Aorta (tissue), 5 donors: ENCODE data around the gene VAV3. TPM values are rescaled to one million over a fixed set of nuclear protein-coding genes. Genes with fewer than 3 reads are reported as not detected.

ENCODE experiments used
- ATAC-seq: fragments of 200-7000 bp; cut with Tn5 transposase; one replicate; pipeline ENCODE4 v1.9.1; 2022; ENCODE audit warnings: moderate library complexity; ENCODE audit not compliant: low FRiP score
- DNase-seq, 2 donors: peaks; one replicate each; pipeline ENCODE4 v3.0.0-alpha.2; 2020
- H3K27ac ChIP-seq, 2 donors: one replicate each; pipeline ENCODE4 v1.5.1; 2013; ENCODE audit warnings: low read length in 2 of 2, mild to moderate bottlenecking in 2 of 2, moderate library complexity in 2 of 2, control low read depth in 1 of 2, inconsistent platforms in 1 of 2, low read depth in 1 of 2
- H3K27me3 ChIP-seq, 2 donors: one replicate each; pipeline ENCODE4 v1.6.1; 2013; ENCODE audit warnings: control low read depth in 1 of 2, low read length in 1 of 2, mild to moderate bottlenecking in 1 of 2, moderate library complexity in 1 of 2; ENCODE audit not compliant: insufficient read depth in 2 of 2, control insufficient read depth in 1 of 2
- H3K36me3 ChIP-seq, 2 donors: one replicate each; pipeline ENCODE4 v1.6.1; 2013; ENCODE audit warnings: control low read depth in 1 of 2, low read length in 1 of 2, mild to moderate bottlenecking in 1 of 2; ENCODE audit not compliant: insufficient read depth in 2 of 2, control insufficient read depth in 1 of 2
- H3K4me1 ChIP-seq, 2 donors: one replicate each; pipeline ENCODE4 v1.6.1; 2013; ENCODE audit warnings: low read length in 2 of 2, control low read depth in 1 of 2, mild to moderate bottlenecking in 1 of 2, moderate library complexity in 1 of 2; ENCODE audit not compliant: insufficient read depth in 2 of 2, control insufficient read depth in 1 of 2
- H3K4me3 ChIP-seq, 2 donors: one replicate each; pipeline ENCODE4 v1.5.1; 2013; ENCODE audit warnings: low read length in 2 of 2, control low read depth in 1 of 2, mild to moderate bottlenecking in 1 of 2
- H3K9me3 ChIP-seq: one replicate; pipeline ENCODE4 v1.6.1; 2013; ENCODE audit warnings: mild to moderate bottlenecking, low read length; ENCODE audit not compliant: control insufficient read depth
- WGBS, 2 donors: extraction: QIAGEN DNeasy Blood & Tissue Kit; methylation state at CpG; one replicate each; pipeline ENCODE4 v1.1.7; 2013; 5-methylcytosine and 5-hydroxymethylcytosine counted together
- intact Hi-C, 2 donors: fragments of 100-400 bp; cut with DNase I; formaldehyde crosslinking; loops; one replicate each; pipeline versions ENCODE4 v1.14.2 to v1.15.0; 2022
- polyA plus RNA-seq, 2 donors: library from polyadenylated mRNA; stranded (reverse); fragments of 200-250 nt; gene quantifications; one replicate each; pipeline ENCODE4 v1.2.3, GENCODE V29; 2013
- total RNA-seq, 2 donors: library from RNA; stranded (reverse); fragmentation: NEBNext Ultra II Directional; extraction: Animal tissue kit (Norgen Biotek cat#: 25700); gene quantifications; one replicate each; pipeline ENCODE4 v1.2.1, GENCODE V29; 2021
- donor health status: healthy with polysubstance abuse.
- donor health status: Bipolar disorder and iron deficiency.
- donor health status: DM: no; HTN: no; CAD: no.
- donor health status: DM: no; HTN: no; CAD: no.
- donor health status: DM: yes; HTN: yes; CAD: no.

Gene VAV3
- total and polyA plus RNA-seq, 4 donors: 0.33 to 8.8 (median 4.7) TPM

- WGBS, 2 donors: 32 to 33% methylated on average over 4 of the region's 4 CpGs
- H3K27me3 ChIP-seq: no peaks in the 10 kb centered on the region
- no peaks in the 10 kb centered on the region for H3K4me1 ChIP-seq
- no peaks in the 10 kb centered on the region for H3K36me3 ChIP-seq
- H3K27ac ChIP-seq: no peak overlapping the region
- intact Hi-C loops: no loop called here
- no peaks in the 10 kb centered on the region for H3K9me3 ChIP-seq
- no peak overlapping the region for H3K4me3 ChIP-seq
- ATAC-seq (no peak), DNase-seq (no peak)
Measured at GRCh38 chr1:107919953-107920352, 45.0 kb downstream of the VAV3 start.

- H3K36me3 ChIP-seq: no peaks in the 10 kb centered on the region
- 51% methylated on average over 7 of the region's 7 CpGs for WGBS, 2 donors
- H3K27ac ChIP-seq: no peak overlapping the region
- no peaks in the 10 kb centered on the region for H3K27me3 ChIP-seq
- H3K9me3 ChIP-seq: no peaks in the 10 kb centered on the region
- intact Hi-C loops: no loop called here
- no peak for DNase-seq
- H3K4me1 ChIP-seq: no peaks in the 10 kb centered on the region
- ATAC-seq: no peak
- H3K4me3 ChIP-seq: no peak overlapping the region
Measured at GRCh38 chr1:107914119-107914765, 50.7 kb downstream of the VAV3 start.

DNA sequence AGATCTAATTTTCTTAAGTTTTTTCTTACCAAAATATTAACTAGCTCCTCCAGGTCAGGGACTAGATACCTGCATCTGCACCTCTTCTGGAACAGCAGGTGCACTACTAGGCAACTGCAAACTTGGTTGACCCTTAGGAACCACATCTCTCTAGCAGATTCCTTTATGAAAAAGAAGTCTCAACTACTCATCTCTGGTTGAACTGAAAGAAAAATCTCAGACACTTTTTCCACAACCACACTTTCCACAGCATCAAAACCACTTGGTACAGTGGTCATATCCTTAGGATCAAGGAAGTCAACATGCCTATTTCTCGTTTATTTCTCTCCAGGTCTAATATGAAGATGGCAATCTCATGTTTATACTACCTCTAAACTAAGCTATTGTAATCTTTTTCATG is 52.3 kb downstream of the VAV3 start:
- Histone ChIP-seq H3K4me1 (no peaks in the 10 kb centered on the region), H3K36me3 (no peaks in the 10 kb centered on the region), H3K27me3 (no peaks in the 10 kb centered on the region), H3K9me3 (no peaks in the 10 kb centered on the region), H3K4me3 (no peak overlapping the region), H3K27ac (no peak overlapping the region)
- no peak for ATAC-seq
- DNase-seq: no peak
- intact Hi-C loops: no loop called here
- WGBS, 2 donors: 64 to 72% methylated on average over 1 of the region's 1 CpG

- WGBS, 2 donors: 81 to 82% methylated on average over 6 of the region's 6 CpGs
- ATAC-seq (no peak), DNase-seq (no peak)
- Histone ChIP-seq H3K4me1 (no peaks in the 10 kb centered on the region), H3K27ac (no peak overlapping the region), H3K27me3 (no peaks in the 10 kb centered on the region), H3K9me3 (no peaks in the 10 kb centered on the region), H3K36me3 (no peaks in the 10 kb centered on the region), H3K4me3 (no peak overlapping the region)
- intact Hi-C loops: no loop called here
Measured at GRCh38 chr1:107900090-107900945, 64.7 kb downstream of the VAV3 start.

- intact Hi-C loops: no loop called here
- Histone ChIP-seq H3K27me3 (no peaks in the 10 kb centered on the region), H3K27ac (no peak overlapping the region), H3K4me1 (no peaks in the 10 kb centered on the region), H3K36me3 (no peaks in the 10 kb centered on the region), H3K4me3 (no peak overlapping the region), H3K9me3 (no peaks in the 10 kb centered on the region)
- ATAC-seq (no peak), DNase-seq (no peak)
- 65 to 72% methylated on average over 2 of the region's 2 CpGs for WGBS, 2 donors
Measured at GRCh38 chr1:107899655-107900054, 65.3 kb downstream of the VAV3 start.

GRCh38 chr1:107897438-107898345 is 67.3 kb downstream of the VAV3 start:
- intact Hi-C loops: no loop called here
- H3K9me3 ChIP-seq: no peaks in the 10 kb centered on the region
- no peaks in the 10 kb centered on the region for H3K4me1 ChIP-seq
- H3K27me3 ChIP-seq: no peaks in the 10 kb centered on the region
- no peaks in the 10 kb centered on the region for H3K36me3 ChIP-seq
- no peak overlapping the region for H3K4me3 ChIP-seq
- H3K27ac ChIP-seq: no peak overlapping the region
- DNase-seq (no peak), ATAC-seq (no peak)
- WGBS, 2 donors: 58 to 59% methylated on average over 8 of the region's 8 CpGs

GRCh38 chr1:107896936-107897335 is 68.0 kb downstream of the VAV3 start:
- H3K27me3 ChIP-seq: no peaks in the 10 kb centered on the region
- no peaks in the 10 kb centered on the region for H3K9me3 ChIP-seq
- H3K4me1 ChIP-seq: no peaks in the 10 kb centered on the region
- intact Hi-C loops: no loop called here
- H3K36me3 ChIP-seq: no peaks in the 10 kb centered on the region
- whole genome bisulfite sequencing, 2 donors: 63 to 81% methylated on average over 1 of the region's 1 CpG
- ATAC-seq: no peak
- H3K27ac ChIP-seq: no peak overlapping the region
- DNase-seq: no peak
- no peak overlapping the region for H3K4me3 ChIP-seq

- no peak for ATAC-seq
- Histone ChIP-seq H3K27me3 (no peaks in the 10 kb centered on the region), H3K36me3 (no peaks in the 10 kb centered on the region), H3K4me3 (no peak overlapping the region), H3K27ac (no peak overlapping the region), H3K4me1 (no peaks in the 10 kb centered on the region), H3K9me3 (no peaks in the 10 kb centered on the region)
- DNase-seq: no peak
- WGBS, 2 donors: 74 to 82% methylated on average over 3 of the region's 3 CpGs
- intact Hi-C loops: no loop called here
Measured at GRCh38 chr1:107896401-107896800, 68.6 kb downstream of the VAV3 start.
